OCI-LY1 (cell line): ENCODE measurements around the gene SERTAD2.

Experiments
- H2AFZ ChIP-seq: fragments of 200-600 bp; sonication (generic), shearing (Covaris generic); 2 replicates; pipeline ENCODE4 v1.6.0; 2014; ENCODE audit warnings: antibody characterized with exemption, mild to moderate bottlenecking, low read length
- H3F3A ChIP-seq: fragments of 200-600 bp; sonication (generic), shearing (Covaris generic); 2 replicates; pipeline ENCODE4 v1.6.0; 2014; ENCODE audit warnings: mild to moderate bottlenecking, antibody characterized with exemption, low read length, moderate library complexity; ENCODE audit not compliant: insufficient read depth
- H3K27ac ChIP-seq: fragments of 200-600 bp; sonication (generic); 2 replicates; pipeline ENCODE4 v1.5.1; 2014; ENCODE audit warnings: low read length, mixed run types, mild to moderate bottlenecking, low read depth; ENCODE audit not compliant: poor library complexity, severe bottlenecking
- H3K27me3 ChIP-seq: fragments of 200-600 bp; sonication (generic); 2 replicates; pipeline ENCODE4 v1.6.0; 2014; ENCODE audit warnings: antibody characterized with exemption, mild to moderate bottlenecking, low read length, moderate library complexity; ENCODE audit not compliant: insufficient read depth
- H3K36me3 ChIP-seq: fragments of 200-600 bp; sonication (generic); 2 replicates; pipeline ENCODE4 v1.6.1; 2014; ENCODE audit warnings: mild to moderate bottlenecking, antibody characterized with exemption, low read length, moderate library complexity, mixed read lengths; ENCODE audit not compliant: insufficient read depth
- H3K4me1 ChIP-seq: fragments of 200-600 bp; sonication (generic); 2 replicates; pipeline ENCODE4 v1.5.1; 2014; ENCODE audit warnings: mild to moderate bottlenecking, low read length, moderate library complexity; ENCODE audit not compliant: insufficient read depth, severe bottlenecking
- H3K4me2 ChIP-seq: fragments of 200-600 bp; sonication (generic), shearing (Covaris generic); 2 replicates; pipeline ENCODE4 v1.6.1; 2014; ENCODE audit warnings: low read length
- H3K4me3 ChIP-seq: fragments of 200-600 bp; sonication (generic); 2 replicates; pipeline ENCODE4 v1.5.1; 2014; ENCODE audit warnings: low read length, low read depth, mild to moderate bottlenecking, mixed read lengths; ENCODE audit not compliant: poor library complexity, severe bottlenecking
- H3K79me2 ChIP-seq: fragments of 200-600 bp; shearing (Covaris generic); 2 replicates; pipeline ENCODE4 v1.6.1; 2016; ENCODE audit warnings: mixed run types, low read length, mixed read lengths; ENCODE audit not compliant: insufficient read depth
- H3K9ac ChIP-seq: fragments of 200-600 bp; sonication (generic), shearing (Covaris generic); 2 replicates; pipeline ENCODE4 v1.6.1; 2014; ENCODE audit warnings: mild to moderate bottlenecking, low read length, mixed read lengths
- H3K9me2 ChIP-seq: fragments of 200-600 bp; sonication (generic), shearing (Covaris generic); 2 replicates; pipeline ENCODE4 v1.6.1; 2014; ENCODE audit warnings: low read depth, mild to moderate bottlenecking, low read length, mixed read lengths
- H3K9me3 ChIP-seq: fragments of 200-600 bp; shearing (Covaris generic); 2 replicates; pipeline ENCODE4 v1.6.1; 2014; ENCODE audit warnings: low read length, mixed read lengths
- H4K20me1 ChIP-seq: fragments of 200-600 bp; sonication (generic), shearing (Covaris generic); 2 replicates; pipeline ENCODE4 v1.6.0; 2016; ENCODE audit warnings: mild to moderate bottlenecking, low read length; ENCODE audit not compliant: insufficient read depth
- EZH2 ChIP-seq: fragments of 200-600 bp; sonication (generic), shearing (Covaris generic); IDR thresholded peaks from 2 replicates; pipeline ENCODE4 v1.8.0; 2017; ENCODE audit warnings: borderline replicate concordance, mixed run types, mild to moderate bottlenecking, antibody characterized with exemption, low read length, moderate library complexity, mixed read lengths
- TF ChIP-seq, protein P1 (sequence below): fragments of 200-600 bp; sonication (generic), shearing (Covaris generic); IDR thresholded peaks from 2 replicates; pipeline ENCODE4 v1.5.1; 2017; ENCODE audit warnings: mild to moderate bottlenecking, antibody characterized with exemption, low read length, moderate library complexity, mixed read lengths

Gene SERTAD2

DNA sequence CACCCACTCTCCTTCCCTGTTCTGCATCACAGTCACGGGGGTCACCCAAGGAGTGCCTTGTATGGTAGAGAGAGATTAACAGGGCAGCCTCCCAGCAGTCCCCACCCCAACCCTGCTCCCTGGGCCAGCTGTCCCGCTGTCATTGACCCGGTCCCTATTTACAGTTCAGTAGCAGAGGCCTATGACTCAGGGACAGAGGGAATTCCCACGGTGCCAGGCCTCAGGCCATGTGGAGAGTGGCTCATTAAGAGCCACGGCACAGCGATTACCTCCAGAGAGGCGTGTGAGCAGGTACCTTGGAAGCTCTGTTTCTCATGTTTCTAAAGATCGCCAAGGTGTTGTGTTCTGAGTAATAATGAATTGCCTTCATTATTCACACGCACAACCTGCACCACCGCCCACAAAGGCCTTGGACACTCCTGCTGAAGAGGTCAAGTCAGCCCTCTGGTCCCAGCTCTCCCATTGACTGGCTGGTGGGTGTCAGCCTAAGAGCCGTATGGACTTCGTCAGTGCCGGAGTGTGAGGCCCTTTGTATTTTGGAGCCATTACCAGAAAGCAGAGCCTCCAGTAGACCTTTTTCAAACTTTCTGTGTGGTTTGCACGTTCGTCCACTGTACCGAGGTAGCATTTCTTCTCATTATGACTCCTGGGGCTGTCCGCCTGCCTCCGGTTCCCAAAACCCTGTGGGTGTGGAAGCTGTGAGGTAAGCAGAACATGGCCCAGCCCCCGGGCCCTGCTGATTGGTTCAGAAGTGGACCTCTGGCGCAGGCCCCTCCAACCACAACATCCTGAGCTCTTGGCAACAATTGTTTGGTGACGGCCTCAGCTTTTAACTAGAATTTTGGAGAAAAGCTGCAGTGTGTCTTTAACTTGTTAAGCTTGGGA, 47.0 kb downstream of the SERTAD2 start:
- H3K27ac ChIP-seq = peak overlapping the region; percentile 18
- no peaks in the 10 kb centered on the region for H3K9me2 ChIP-seq
- H3K9me3 ChIP-seq = no peaks in the 10 kb centered on the region
- H4K20me1 ChIP-seq = no peaks in the 10 kb centered on the region
- H3K4me2 ChIP-seq = peak overlapping the region; percentile 65
- no peak overlapping the region for H2AFZ ChIP-seq
- no peak for TF ChIP-seq EZH2
- TF ChIP-seq, protein P1, sequence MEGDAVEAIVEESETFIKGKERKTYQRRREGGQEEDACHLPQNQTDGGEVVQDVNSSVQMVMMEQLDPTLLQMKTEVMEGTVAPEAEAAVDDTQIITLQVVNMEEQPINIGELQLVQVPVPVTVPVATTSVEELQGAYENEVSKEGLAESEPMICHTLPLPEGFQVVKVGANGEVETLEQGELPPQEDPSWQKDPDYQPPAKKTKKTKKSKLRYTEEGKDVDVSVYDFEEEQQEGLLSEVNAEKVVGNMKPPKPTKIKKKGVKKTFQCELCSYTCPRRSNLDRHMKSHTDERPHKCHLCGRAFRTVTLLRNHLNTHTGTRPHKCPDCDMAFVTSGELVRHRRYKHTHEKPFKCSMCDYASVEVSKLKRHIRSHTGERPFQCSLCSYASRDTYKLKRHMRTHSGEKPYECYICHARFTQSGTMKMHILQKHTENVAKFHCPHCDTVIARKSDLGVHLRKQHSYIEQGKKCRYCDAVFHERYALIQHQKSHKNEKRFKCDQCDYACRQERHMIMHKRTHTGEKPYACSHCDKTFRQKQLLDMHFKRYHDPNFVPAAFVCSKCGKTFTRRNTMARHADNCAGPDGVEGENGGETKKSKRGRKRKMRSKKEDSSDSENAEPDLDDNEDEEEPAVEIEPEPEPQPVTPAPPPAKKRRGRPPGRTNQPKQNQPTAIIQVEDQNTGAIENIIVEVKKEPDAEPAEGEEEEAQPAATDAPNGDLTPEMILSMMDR = no peak
- H3K4me1 ChIP-seq = peaks cover 37% of the 10 kb centered on the region
- no peaks in the 10 kb centered on the region; the same call in 1 of the 2 replicates for H3K36me3 ChIP-seq
- peak overlapping the region; percentile 51 for H3K4me3 ChIP-seq
- no peaks in the 10 kb centered on the region for H3F3A ChIP-seq
- no peaks in the 10 kb centered on the region for H3K79me2 ChIP-seq
- peak overlapping the region; percentile 40; the same call in 1 of the 2 replicates for H3K9ac ChIP-seq
- H3K27me3 ChIP-seq = no peaks in the 10 kb centered on the region

DNA sequence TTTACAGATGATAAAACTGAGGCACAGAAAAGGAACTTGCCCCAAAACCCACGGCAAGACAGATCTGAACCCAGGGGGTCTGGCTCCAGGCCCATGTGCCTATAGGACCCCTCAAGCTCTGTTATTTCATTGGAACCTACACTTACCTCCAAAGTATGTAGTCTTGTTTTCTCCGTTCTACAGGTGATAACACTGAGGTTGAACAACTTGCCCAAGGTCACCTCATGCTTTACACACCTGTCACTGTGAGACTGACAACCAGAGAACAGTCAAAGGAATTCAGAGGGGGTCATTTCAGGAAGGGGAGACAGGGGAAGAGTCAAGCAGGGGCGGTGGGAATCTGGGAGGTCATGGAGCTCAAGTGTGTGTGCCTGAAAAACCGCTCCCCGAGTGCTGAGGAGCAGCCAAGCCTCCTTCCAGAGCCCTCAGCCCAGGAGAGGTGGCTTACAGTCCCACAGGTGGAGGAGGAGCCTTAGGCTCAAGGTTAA, 47.7 kb downstream of the SERTAD2 start:
- Histone ChIP-seq H3K79me2 (no peaks in the 10 kb centered on the region), H3K36me3 (no peaks in the 10 kb centered on the region; the same call in 1 of the 2 replicates), H3K4me1 (peaks cover 37% of the 10 kb centered on the region), H3K27ac (no peak overlapping the region), H3K4me2 (no peak overlapping the region; the same call in 1 of the 2 replicates), H3K27me3 (no peaks in the 10 kb centered on the region), H3K4me3 (no peak overlapping the region), H3K9me3 (no peaks in the 10 kb centered on the region), H2AFZ (no peak overlapping the region), H3K9me2 (no peaks in the 10 kb centered on the region), H3F3A (no peaks in the 10 kb centered on the region), H4K20me1 (no peaks in the 10 kb centered on the region), H3K9ac (no peak overlapping the region)
- TF ChIP-seq, protein P1 = no peak
- TF ChIP-seq EZH2 = no peak

DNA sequence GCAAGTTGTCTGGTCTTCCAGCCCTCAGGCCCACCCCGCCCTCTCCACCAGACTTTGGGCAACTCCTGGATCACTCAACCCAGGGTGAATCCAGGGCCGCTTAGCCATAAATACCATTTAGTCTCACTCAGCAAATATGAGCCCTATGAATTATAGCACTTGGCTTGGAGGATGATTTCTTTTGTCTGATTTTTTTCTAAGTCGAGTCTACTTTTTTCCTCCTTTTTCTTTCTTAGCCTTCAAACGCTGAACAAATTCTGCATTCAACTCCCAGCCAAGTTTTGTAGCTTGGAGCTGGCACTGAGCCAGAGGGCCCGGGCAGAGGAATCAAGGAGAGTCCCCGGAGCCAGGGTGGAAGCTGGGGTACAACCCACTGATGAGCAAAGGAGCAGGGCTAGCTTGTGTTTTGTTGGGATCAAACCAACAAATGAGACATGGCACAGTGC, 48.7 kb downstream of the SERTAD2 start:
- Histone ChIP-seq H3K27ac (no peak overlapping the region), H2AFZ (no peak overlapping the region), H3K79me2 (no peaks in the 10 kb centered on the region)

More for the DNA sequence above, 48.7 kb downstream of the SERTAD2 start:
- Histone ChIP-seq H3K9me3 (no peaks in the 10 kb centered on the region), H3K4me3 (no peak overlapping the region), H3K27me3 (no peaks in the 10 kb centered on the region), H3K9ac (no peak overlapping the region), H3K4me2 (no peak overlapping the region), H3F3A (no peaks in the 10 kb centered on the region), H4K20me1 (no peaks in the 10 kb centered on the region), H3K9me2 (no peaks in the 10 kb centered on the region), H3K36me3 (no peaks in the 10 kb centered on the region; the same call in 1 of the 2 replicates), H3K4me1 (peaks cover 37% of the 10 kb centered on the region)
- TF ChIP-seq, protein P1 = no peak
- no peak for TF ChIP-seq EZH2
